Activated T-helper 17 cell treated with anti-CD3 and anti-CD28 coated beads, Interleukin-2, amount 50 U/mL, for 72 hours (primary cell): ENCODE results near the gene XAB2. TPM values are rescaled to one million over a fixed set of nuclear protein-coding genes. Genes with fewer than 3 reads are reported as not detected.

Source experiments
- ATAC-seq: fragments of 150-1000 bp; cut with Tn5 transposase; replicated peaks from 2 replicates; pipeline ENCODE4 v1.10.0; 2021; ENCODE audit warnings: mild to moderate bottlenecking, moderate library complexity
- H3K27ac Mint-ChIP-seq: one replicate; pipeline ENCODE4 v1.8.0; 2022; ENCODE audit warnings: mixed read lengths
- H3K27me3 Mint-ChIP-seq: one replicate; pipeline ENCODE4 v1.8.0; 2022; ENCODE audit warnings: mixed read lengths
- H3K36me3 Mint-ChIP-seq: one replicate; pipeline ENCODE4 v1.8.0; 2022; ENCODE audit warnings: low read depth, mild to moderate bottlenecking, mixed read lengths
- H3K4me1 Mint-ChIP-seq: one replicate; pipeline ENCODE4 v1.8.0; 2022; ENCODE audit warnings: mixed read lengths
- H3K4me3 Mint-ChIP-seq: one replicate; pipeline ENCODE4 v1.8.0; 2022; ENCODE audit warnings: mild to moderate bottlenecking, mixed read lengths
- H3K9me3 Mint-ChIP-seq: one replicate; pipeline ENCODE4 v1.8.0; 2022; ENCODE audit warnings: mixed read lengths
- total RNA-seq, 2 donors: library from RNA; stranded (reverse); gene quantifications; one replicate each; pipeline ENCODE4 v1.2.3, GENCODE V29; 2022

Gene XAB2
- total RNA-seq, 2 donors from 2014 or later, result 39.0 to 53.8 TPM

- Mint-ChIP-seq H3K9me3 (no peaks in the 10 kb centered on the region), H3K27me3 (no peaks in the 10 kb centered on the region), H3K36me3 (peaks cover 34% of the 10 kb centered on the region), H3K4me3 (no peak overlapping the region), H3K27ac (no peak overlapping the region), H3K4me1 (peaks cover 22% of the 10 kb centered on the region)
- no peak for ATAC-seq
Measured at GRCh38 chr19:7632340-7633203, 3.2 kb upstream of the XAB2 start.

GRCh38 chr19:7631577-7631976, 2.2 kb upstream of the XAB2 start:
- H3K27ac Mint-ChIP-seq, result no peak overlapping the region
- H3K9me3 Mint-ChIP-seq, result no peaks in the 10 kb centered on the region
- no peak for ATAC-seq
- H3K4me1 Mint-ChIP-seq, result peaks cover 22% of the 10 kb centered on the region
- H3K27me3 Mint-ChIP-seq, result no peaks in the 10 kb centered on the region
- H3K4me3 Mint-ChIP-seq, result peak overlapping the region; percentile 16
- H3K36me3 Mint-ChIP-seq, result peaks cover 37% of the 10 kb centered on the region

GRCh38 chr19:7628589-7629311, 595 bp downstream of the XAB2 start:
- Mint-ChIP-seq H3K4me1 (peaks cover 18% of the 10 kb centered on the region), H3K4me3 (peak overlapping the region; percentile 98), H3K27ac (peak overlapping the region; percentile 97), H3K9me3 (no peaks in the 10 kb centered on the region), H3K27me3 (no peaks in the 10 kb centered on the region), H3K36me3 (peaks cover 45% of the 10 kb centered on the region)
- ATAC-seq, result no peak

- no peak for ATAC-seq
- Mint-ChIP-seq H3K27me3 (no peaks in the 10 kb centered on the region), H3K4me1 (peaks cover 18% of the 10 kb centered on the region), H3K27ac (no peak overlapping the region), H3K36me3 (peaks cover 50% of the 10 kb centered on the region), H3K9me3 (no peaks in the 10 kb centered on the region), H3K4me3 (peak overlapping the region; percentile 98)
Measured at GRCh38 chr19:7627166-7627565, 2.2 kb downstream of the XAB2 start.

GRCh38 chr19:7625763-7626372, 3.5 kb downstream of the XAB2 start:
- H3K27me3 Mint-ChIP-seq, result no peaks in the 10 kb centered on the region
- H3K36me3 Mint-ChIP-seq, result peaks cover 55% of the 10 kb centered on the region
- H3K9me3 Mint-ChIP-seq, result no peaks in the 10 kb centered on the region
- H3K27ac Mint-ChIP-seq, result no peak overlapping the region
- H3K4me1 Mint-ChIP-seq, result peaks cover 18% of the 10 kb centered on the region
- no peak for ATAC-seq
- H3K4me3 Mint-ChIP-seq, result no peak overlapping the region

GRCh38 chr19:7624810-7625209, 4.5 kb downstream of the XAB2 start:
- H3K36me3 Mint-ChIP-seq, result peaks cover 60% of the 10 kb centered on the region
- H3K4me1 Mint-ChIP-seq, result peaks cover 17% of the 10 kb centered on the region
- no peak for ATAC-seq
- no peaks in the 10 kb centered on the region for H3K9me3 Mint-ChIP-seq
- no peak overlapping the region for H3K4me3 Mint-ChIP-seq
- no peaks in the 10 kb centered on the region for H3K27me3 Mint-ChIP-seq
- H3K27ac Mint-ChIP-seq, result no peak overlapping the region

- Mint-ChIP-seq H3K9me3 (no peaks in the 10 kb centered on the region), H3K27ac (no peak overlapping the region), H3K4me3 (no peak overlapping the region), H3K27me3 (no peaks in the 10 kb centered on the region), H3K36me3 (peaks cover 53% of the 10 kb centered on the region), H3K4me1 (peaks cover 9% of the 10 kb centered on the region)
- ATAC-seq, result no peak
Measured at GRCh38 chr19:7623725-7624603, 5.4 kb downstream of the XAB2 start.

- H3K27me3 Mint-ChIP-seq, result no peaks in the 10 kb centered on the region
- H3K9me3 Mint-ChIP-seq, result no peaks in the 10 kb centered on the region
- H3K4me1 Mint-ChIP-seq, result peaks cover under 1% of the 10 kb centered on the region
- H3K36me3 Mint-ChIP-seq, result peaks cover 52% of the 10 kb centered on the region
- no peak overlapping the region for H3K4me3 Mint-ChIP-seq
- no peak for ATAC-seq
- H3K27ac Mint-ChIP-seq, result no peak overlapping the region
Measured at GRCh38 chr19:7622933-7623685, 6.2 kb downstream of the XAB2 start.

- Mint-ChIP-seq H3K36me3 (peaks cover 41% of the 10 kb centered on the region), H3K9me3 (no peaks in the 10 kb centered on the region), H3K27ac (no peak overlapping the region), H3K4me3 (no peak overlapping the region), H3K27me3 (no peaks in the 10 kb centered on the region), H3K4me1 (no peaks in the 10 kb centered on the region)
- no peak for ATAC-seq
Measured at GRCh38 chr19:7620442-7621412, 8.6 kb downstream of the XAB2 start.

GRCh38 chr19:7619671-7620441, 9.5 kb downstream of the XAB2 start:
- H3K27ac Mint-ChIP-seq, result no peak overlapping the region
- peaks cover 41% of the 10 kb centered on the region for H3K36me3 Mint-ChIP-seq
- no peak overlapping the region for H3K4me3 Mint-ChIP-seq
- H3K27me3 Mint-ChIP-seq, result no peaks in the 10 kb centered on the region
- no peaks in the 10 kb centered on the region for H3K9me3 Mint-ChIP-seq
- no peak for ATAC-seq
- no peaks in the 10 kb centered on the region for H3K4me1 Mint-ChIP-seq

- peaks cover 41% of the 10 kb centered on the region for H3K36me3 Mint-ChIP-seq
- ATAC-seq, result no peak
- H3K9me3 Mint-ChIP-seq, result no peaks in the 10 kb centered on the region
- H3K27ac Mint-ChIP-seq, result no peak overlapping the region
- H3K4me1 Mint-ChIP-seq, result no peaks in the 10 kb centered on the region
- no peaks in the 10 kb centered on the region for H3K27me3 Mint-ChIP-seq
- H3K4me3 Mint-ChIP-seq, result no peak overlapping the region
Measured at GRCh38 chr19:7618771-7619510, 10.4 kb downstream of the XAB2 start.

- Mint-ChIP-seq H3K4me3 (no peak overlapping the region), H3K9me3 (no peaks in the 10 kb centered on the region), H3K36me3 (peaks cover 40% of the 10 kb centered on the region), H3K4me1 (no peaks in the 10 kb centered on the region), H3K27me3 (no peaks in the 10 kb centered on the region), H3K27ac (no peak overlapping the region)
- ATAC-seq, result no peak
Measured at GRCh38 chr19:7618348-7618747, 11.0 kb downstream of the XAB2 start.
